SU-DHL-6 (cell line): Measurements from ENCODE around the gene KRT39.

Experiments used
- EZH2phosphoT487 ChIP-seq: fragments of 200-600 bp; sonication (generic), shearing (Covaris generic); conservative IDR thresholded peaks from 2 replicates; pipeline ENCODE4 v1.6.1; 2018; ENCODE audit warnings: mild to moderate bottlenecking, antibody characterized with exemption, low read length, moderate library complexity, mixed read lengths
- TF ChIP-seq, protein P1 (sequence below): fragments of 200-600 bp; sonication (generic); IDR thresholded peaks from one replicate; pipeline ENCODE4 v1.5.1; 2017; ENCODE audit warnings: antibody characterized with exemption, mild to moderate bottlenecking, low read length, moderate library complexity; ENCODE audit not compliant: insufficient read depth, poor library complexity, severe bottlenecking

DNA sequence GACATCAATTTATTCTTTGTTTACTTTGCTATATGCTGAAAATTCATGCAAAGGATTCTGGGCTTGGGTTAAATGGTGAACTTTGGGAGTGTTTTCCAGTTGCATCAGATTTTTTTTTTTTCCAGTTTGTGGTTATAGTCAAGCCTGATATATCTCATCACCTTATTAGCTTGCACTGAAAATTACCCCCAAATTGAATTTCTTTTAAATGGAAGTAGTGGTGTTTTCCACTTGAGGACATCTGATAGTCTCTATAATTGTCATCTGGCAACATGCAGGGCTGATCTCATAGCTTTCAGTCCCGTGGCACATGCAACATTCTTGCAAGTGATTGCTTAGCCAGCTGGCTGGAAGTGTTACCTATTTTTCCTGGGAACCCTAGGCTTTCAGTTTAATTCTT is 46.9 kb upstream of the KRT39 start:
- TF ChIP-seq, protein P1, sequence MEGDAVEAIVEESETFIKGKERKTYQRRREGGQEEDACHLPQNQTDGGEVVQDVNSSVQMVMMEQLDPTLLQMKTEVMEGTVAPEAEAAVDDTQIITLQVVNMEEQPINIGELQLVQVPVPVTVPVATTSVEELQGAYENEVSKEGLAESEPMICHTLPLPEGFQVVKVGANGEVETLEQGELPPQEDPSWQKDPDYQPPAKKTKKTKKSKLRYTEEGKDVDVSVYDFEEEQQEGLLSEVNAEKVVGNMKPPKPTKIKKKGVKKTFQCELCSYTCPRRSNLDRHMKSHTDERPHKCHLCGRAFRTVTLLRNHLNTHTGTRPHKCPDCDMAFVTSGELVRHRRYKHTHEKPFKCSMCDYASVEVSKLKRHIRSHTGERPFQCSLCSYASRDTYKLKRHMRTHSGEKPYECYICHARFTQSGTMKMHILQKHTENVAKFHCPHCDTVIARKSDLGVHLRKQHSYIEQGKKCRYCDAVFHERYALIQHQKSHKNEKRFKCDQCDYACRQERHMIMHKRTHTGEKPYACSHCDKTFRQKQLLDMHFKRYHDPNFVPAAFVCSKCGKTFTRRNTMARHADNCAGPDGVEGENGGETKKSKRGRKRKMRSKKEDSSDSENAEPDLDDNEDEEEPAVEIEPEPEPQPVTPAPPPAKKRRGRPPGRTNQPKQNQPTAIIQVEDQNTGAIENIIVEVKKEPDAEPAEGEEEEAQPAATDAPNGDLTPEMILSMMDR, result no peak
- no peak for TF ChIP-seq EZH2phosphoT487
